ENCODE measurements around the gene RPL18.

Gene RPL18

GRCh38 chr19:48635966-48636858, 17.2 kb upstream of the RPL18 start:
- no peak overlapping the region for H4K12ac ChIP-seq (ENCODE audit: low read depth, low read length)
- no peak overlapping the region for H2BK12ac ChIP-seq (ENCODE audit: low read length)
- no peak overlapping the region for H3K23ac ChIP-seq (ENCODE audit: low read length)
- H4K8ac ChIP-seq (ENCODE audit: low read depth, low read length): peak overlapping the region; percentile 19
- H3K9me3 ChIP-seq (ENCODE audit: insufficient read depth, low read depth, low read length): peaks cover 3% of the 10 kb centered on the region
- no peaks in the 10 kb centered on the region for H3K36me3 ChIP-seq (ENCODE audit: control insufficient read depth in 1 of 2, insufficient read depth in 2 of 2, low read length in 2 of 2)
- H3K4me2 ChIP-seq (ENCODE audit: low read length): peak overlapping the region; percentile 67
- H2AFZ ChIP-seq (ENCODE audit: insufficient read depth, low read length, poor library complexity): peak overlapping the region; percentile 62
- H3K4ac ChIP-seq (ENCODE audit: low read depth, low read length): no peak overlapping the region
- DNase-seq: no peak
- no peak overlapping the region for H4K91ac ChIP-seq (ENCODE audit: low read depth, low read length)
- H2BK120ac ChIP-seq (ENCODE audit: insufficient read depth, low read length, poor library complexity): no peak overlapping the region
- H2BK5ac ChIP-seq (ENCODE audit: low read depth, low read length, poor library complexity): no peak overlapping the region
- H3K27ac ChIP-seq (ENCODE audit: low read depth, low read length): no peak overlapping the region
- peaks cover 21 to 32% of the 10 kb centered on the region in 2 experiments for H3K4me1 ChIP-seq (ENCODE audit: control insufficient read depth in 1 of 2, insufficient read depth in 2 of 2, low read length in 2 of 2)
- WGBS (ENCODE audit: extremely low coverage, insufficient coverage, insufficient read length): no CpG with 5 or more reads among the region's 35 CpGs
- peaks cover 3% of the 10 kb centered on the region for H3K79me1 ChIP-seq (ENCODE audit: low read length)
- no peak overlapping the region for H3K9ac ChIP-seq (ENCODE audit: low read length)
- no peaks in the 10 kb centered on the region for H3K79me2 ChIP-seq (ENCODE audit: control insufficient read depth, insufficient read depth, low read length, poor library complexity)
- H3K4me3 ChIP-seq (ENCODE audit: low read depth, low read length): no peak overlapping the region
- no peak overlapping the region for H2AK5ac ChIP-seq (ENCODE audit: low read length)
- peaks cover 15% of the 10 kb centered on the region for H3K27me3 ChIP-seq (ENCODE audit: insufficient read depth, low read length)
- no peak overlapping the region for H3K18ac ChIP-seq (ENCODE audit: low read length)
- no peak overlapping the region for H3K14ac ChIP-seq (ENCODE audit: low read length)

DNA sequence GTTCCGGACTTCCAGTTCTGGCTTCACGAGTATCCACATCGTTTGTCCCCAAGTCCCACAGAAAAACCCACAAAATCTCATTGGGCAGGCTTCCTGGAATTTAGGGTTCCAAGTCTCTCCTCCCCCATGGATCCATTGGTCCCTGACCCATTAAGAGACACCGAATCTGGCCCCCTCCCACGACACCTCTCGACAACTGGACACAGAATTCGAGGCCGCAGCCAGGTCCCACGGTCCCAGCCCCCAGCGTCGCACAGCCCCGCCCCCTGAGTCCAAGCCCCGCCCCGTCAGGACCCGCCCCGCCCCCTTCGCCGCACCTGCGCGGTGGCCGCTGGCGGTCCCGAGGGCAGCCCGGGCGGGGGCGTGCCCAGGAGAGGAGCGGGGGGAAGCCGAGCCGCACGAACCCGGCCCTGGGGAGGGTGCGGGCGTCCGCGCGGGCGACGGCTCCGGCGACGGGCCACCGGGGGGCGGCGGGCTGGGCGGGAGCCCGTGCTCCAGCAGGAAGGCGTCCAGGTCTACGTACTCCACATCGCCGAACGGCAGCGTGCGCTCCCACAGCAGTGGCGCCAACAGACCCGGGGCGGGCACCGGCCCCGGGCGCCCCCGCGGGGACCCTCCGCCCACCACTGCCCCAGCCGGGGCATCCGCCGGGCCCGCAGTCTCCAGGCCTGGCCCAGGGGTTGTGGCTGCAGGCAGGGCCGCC, 16.4 kb upstream of the RPL18 start:
- Histone ChIP-seq H3K4me3 (ENCODE audit: low read depth, low read length) (peak overlapping the region; percentile 53), H3K4ac (ENCODE audit: low read depth, low read length) (no peak overlapping the region), H3K9ac (ENCODE audit: low read length) (no peak overlapping the region), H3K79me1 (ENCODE audit: low read length) (peaks cover 4% of the 10 kb centered on the region), H3K14ac (ENCODE audit: low read length) (no peak overlapping the region), H2BK5ac (ENCODE audit: low read depth, low read length, poor library complexity) (no peak overlapping the region), H3K4me1 (ENCODE audit: control insufficient read depth in 1 of 2, insufficient read depth in 2 of 2, low read length in 2 of 2) (peaks cover 21 to 40% of the 10 kb centered on the region in 2 experiments), H2BK12ac (ENCODE audit: low read length) (no peak overlapping the region), H2BK120ac (ENCODE audit: insufficient read depth, low read length, poor library complexity) (no peak overlapping the region), H3K18ac (ENCODE audit: low read length) (peak overlapping the region; percentile 15), H3K4me2 (ENCODE audit: low read length) (peak overlapping the region; percentile 67), H3K36me3 (ENCODE audit: control insufficient read depth in 1 of 2, insufficient read depth in 2 of 2, low read length in 2 of 2) (no peaks in the 10 kb centered on the region), H2AK5ac (ENCODE audit: low read length) (no peak overlapping the region), H2AFZ (ENCODE audit: insufficient read depth, low read length, poor library complexity) (peak overlapping the region; percentile 62), H3K23ac (ENCODE audit: low read length) (no peak overlapping the region), H4K8ac (ENCODE audit: low read depth, low read length) (peak overlapping the region; percentile 32), H3K79me2 (ENCODE audit: control insufficient read depth, insufficient read depth, low read length, poor library complexity) (no peaks in the 10 kb centered on the region), H4K91ac (ENCODE audit: low read depth, low read length) (no peak overlapping the region), H4K12ac (ENCODE audit: low read depth, low read length) (no peak overlapping the region), H3K9me3 (ENCODE audit: insufficient read depth, low read depth, low read length) (peaks cover 3% of the 10 kb centered on the region), H3K27me3 (ENCODE audit: insufficient read depth, low read length) (peaks cover 15% of the 10 kb centered on the region), H3K27ac (ENCODE audit: low read depth, low read length) (no peak overlapping the region)
- DNase-seq: peak; percentile 43 to 68
- WGBS (ENCODE audit: extremely low coverage, insufficient coverage, insufficient read length): no CpG with 5 or more reads among the region's 67 CpGs

- H4K8ac ChIP-seq (ENCODE audit: low read depth, low read length): peak overlapping the region; percentile 69
Observed at GRCh38 chr19:48634424-48635262, 15.7 kb upstream of the RPL18 start.

GRCh38 chr19:48634036-48634342, 15.0 kb upstream of the RPL18 start:
- Histone ChIP-seq H3K27me3 (ENCODE audit: insufficient read depth, low read length) (peaks cover 15% of the 10 kb centered on the region), H2AK5ac (ENCODE audit: low read length) (no peak overlapping the region), H3K9ac (ENCODE audit: low read length) (no peak overlapping the region), H4K8ac (ENCODE audit: low read depth, low read length) (no peak overlapping the region), H3K23ac (ENCODE audit: low read length) (no peak overlapping the region), H3K14ac (ENCODE audit: low read length) (no peak overlapping the region), H3K4me3 (ENCODE audit: low read depth, low read length) (no peak overlapping the region), H3K27ac (ENCODE audit: low read depth, low read length) (no peak overlapping the region), H2BK12ac (ENCODE audit: low read length) (no peak overlapping the region), H2AFZ (ENCODE audit: insufficient read depth, low read length, poor library complexity) (no peak overlapping the region), H2BK120ac (ENCODE audit: insufficient read depth, low read length, poor library complexity) (no peak overlapping the region), H3K9me3 (ENCODE audit: insufficient read depth, low read depth, low read length) (peaks cover 3% of the 10 kb centered on the region), H3K4me2 (ENCODE audit: low read length) (no peak overlapping the region), H2BK5ac (ENCODE audit: low read depth, low read length, poor library complexity) (no peak overlapping the region), H3K4ac (ENCODE audit: low read depth, low read length) (no peak overlapping the region), H3K4me1 (ENCODE audit: control insufficient read depth in 1 of 2, insufficient read depth in 2 of 2, low read length in 2 of 2) (peaks cover 25 to 48% of the 10 kb centered on the region in 2 experiments), H3K36me3 (ENCODE audit: control insufficient read depth in 1 of 2, insufficient read depth in 2 of 2, low read length in 2 of 2) (no peaks in the 10 kb centered on the region), H4K91ac (ENCODE audit: low read depth, low read length) (no peak overlapping the region), H3K79me2 (ENCODE audit: control insufficient read depth, insufficient read depth, low read length, poor library complexity) (no peaks in the 10 kb centered on the region), H3K18ac (ENCODE audit: low read length) (no peak overlapping the region), H4K12ac (ENCODE audit: low read depth, low read length) (no peak overlapping the region), H3K79me1 (ENCODE audit: low read length) (peaks cover 4% of the 10 kb centered on the region)
- no CpG with 5 or more reads among the region's 7 CpGs for WGBS (ENCODE audit: extremely low coverage, insufficient coverage, insufficient read length)
- no peak for DNase-seq

More at GRCh38 chr19:48634424-48635262, 15.7 kb upstream of the RPL18 start:
- H2BK120ac ChIP-seq (ENCODE audit: insufficient read depth, low read length, poor library complexity): no peak overlapping the region
- H2AK5ac ChIP-seq (ENCODE audit: low read length): no peak overlapping the region
- peak overlapping the region; percentile 50 for H2AFZ ChIP-seq (ENCODE audit: insufficient read depth, low read length, poor library complexity)
- no peak overlapping the region for H3K18ac ChIP-seq (ENCODE audit: low read length)
- no peak overlapping the region for H3K27ac ChIP-seq (ENCODE audit: low read depth, low read length)
- no peaks in the 10 kb centered on the region for H3K79me2 ChIP-seq (ENCODE audit: control insufficient read depth, insufficient read depth, low read length, poor library complexity)
- WGBS (ENCODE audit: extremely low coverage, insufficient coverage, insufficient read length): no CpG with 5 or more reads among the region's 37 CpGs
- no peak overlapping the region for H3K9ac ChIP-seq (ENCODE audit: low read length)
- no peak overlapping the region for H3K14ac ChIP-seq (ENCODE audit: low read length)
- H2BK5ac ChIP-seq (ENCODE audit: low read depth, low read length, poor library complexity): no peak overlapping the region
- peak overlapping the region; percentile 72 for H4K91ac ChIP-seq (ENCODE audit: low read depth, low read length)
- no peak overlapping the region for H3K23ac ChIP-seq (ENCODE audit: low read length)
- peak overlapping the region; percentile 38 for H3K4me2 ChIP-seq (ENCODE audit: low read length)
- peaks cover 4% of the 10 kb centered on the region for H3K79me1 ChIP-seq (ENCODE audit: low read length)
- H3K4me3 ChIP-seq (ENCODE audit: low read depth, low read length): no peak overlapping the region
- no peak overlapping the region for H4K12ac ChIP-seq (ENCODE audit: low read depth, low read length)
- peak; percentile 96 to 98 for DNase-seq
- peaks cover 15% of the 10 kb centered on the region for H3K27me3 ChIP-seq (ENCODE audit: insufficient read depth, low read length)
- H3K4me1 ChIP-seq (ENCODE audit: control insufficient read depth in 1 of 2, insufficient read depth in 2 of 2, low read length in 2 of 2): peaks cover 25 to 47% of the 10 kb centered on the region in 2 experiments
- H3K9me3 ChIP-seq (ENCODE audit: insufficient read depth, low read depth, low read length): peaks cover 3% of the 10 kb centered on the region
- no peak overlapping the region for H2BK12ac ChIP-seq (ENCODE audit: low read length)
- H3K36me3 ChIP-seq (ENCODE audit: control insufficient read depth in 1 of 2, insufficient read depth in 2 of 2, low read length in 2 of 2): no peaks in the 10 kb centered on the region
- H3K4ac ChIP-seq (ENCODE audit: low read depth, low read length): no peak overlapping the region
